GM11168 (cell line): ENCODE measurements around the gene THRA.

ENCODE experiments used
- in situ Hi-C: fragments of 300-500 bp; cut with MboI; formaldehyde crosslinking; loops from one replicate; pipeline ENCODE4 v1.12.0; 2022; ENCODE audit warnings: low sequenced_read_pairs; ENCODE audit not compliant: unreplicated experiment

The THRA gene

DNA sequence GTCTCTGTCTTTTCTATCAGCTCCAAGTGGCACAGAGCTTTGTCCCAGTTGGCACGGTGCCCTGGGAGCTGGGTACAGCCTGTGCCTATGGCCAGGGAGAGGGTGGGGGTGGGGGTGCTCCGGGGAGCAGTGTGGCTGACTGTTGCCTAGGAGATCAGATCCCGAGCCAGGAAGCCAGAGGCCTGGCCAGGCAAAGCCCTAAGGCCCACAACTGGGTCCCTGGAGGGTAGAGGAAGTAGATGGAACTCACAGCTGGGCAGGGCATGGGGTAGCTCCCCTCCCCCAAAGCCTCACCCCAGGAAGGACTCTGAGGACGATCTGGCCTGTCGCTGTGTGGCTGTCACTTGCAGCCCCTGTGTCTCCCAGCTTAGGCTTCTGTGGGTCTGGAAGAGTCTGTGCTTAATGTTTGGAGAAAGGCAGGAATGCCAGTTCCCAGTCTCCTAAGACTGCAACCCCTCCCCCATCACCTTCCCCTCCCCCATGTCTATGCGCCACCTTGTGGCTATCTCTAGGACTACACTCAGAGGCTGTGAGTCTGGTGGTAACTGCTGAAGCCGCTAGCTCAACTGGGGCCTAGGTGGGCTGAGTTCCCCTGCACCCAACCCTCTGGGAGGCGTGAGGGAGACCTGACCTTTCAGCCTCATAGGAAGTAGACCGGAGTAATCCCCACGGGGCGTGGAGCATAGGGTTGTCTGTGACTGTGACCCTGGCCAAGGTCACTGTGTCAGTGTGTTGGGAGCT is 12.6 kb downstream of the THRA start:
- in situ Hi-C loops = no loop called here

DNA sequence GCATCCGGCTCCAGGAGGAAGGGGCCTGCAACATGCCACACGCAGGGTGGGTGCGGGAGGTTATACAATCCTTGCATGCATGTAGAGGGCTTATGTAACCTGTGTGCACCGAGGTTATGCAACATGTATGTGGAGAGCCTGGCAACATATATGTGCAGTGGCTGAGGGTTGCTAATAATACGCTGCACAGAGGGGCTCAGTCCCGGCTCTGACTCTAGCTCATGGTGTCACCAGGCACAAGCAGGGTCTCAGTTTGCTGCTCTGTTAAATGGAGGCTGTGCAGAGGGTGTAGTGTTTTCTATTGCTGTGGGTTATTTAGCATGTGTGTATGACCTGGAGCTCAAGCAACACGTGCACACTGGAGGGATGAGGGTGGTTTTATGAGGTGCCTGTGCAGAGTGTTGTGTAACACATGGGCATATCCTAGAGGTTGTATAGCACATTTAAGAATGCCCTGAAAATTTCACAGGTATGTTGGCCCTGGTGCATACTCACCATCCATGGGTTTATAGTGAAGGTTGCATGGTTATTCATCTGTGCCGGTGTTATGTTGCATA is 13.3 kb downstream of the THRA start:
- in situ Hi-C loops = no loop called here

DNA sequence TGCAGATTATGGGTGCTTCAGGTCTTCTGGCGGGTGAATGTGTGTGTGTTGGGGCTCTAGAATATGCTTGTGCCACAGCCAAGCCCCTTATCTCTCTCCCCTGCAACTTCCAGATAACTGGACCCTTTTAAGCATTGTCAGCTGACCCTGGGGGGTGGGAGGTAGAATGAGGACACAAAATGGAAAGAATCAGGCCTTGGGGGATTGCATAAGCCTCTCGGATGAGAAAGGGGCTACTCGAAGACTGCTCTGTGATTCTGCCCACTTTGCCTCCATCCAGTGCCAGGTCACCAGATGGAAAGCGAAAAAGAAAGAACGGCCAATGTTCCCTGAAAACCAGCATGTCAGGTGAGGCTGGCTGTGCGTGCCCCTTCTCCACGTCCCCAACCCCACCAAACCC is 13.8 kb downstream of the THRA start:
- in situ Hi-C loops = no loop called here

DNA sequence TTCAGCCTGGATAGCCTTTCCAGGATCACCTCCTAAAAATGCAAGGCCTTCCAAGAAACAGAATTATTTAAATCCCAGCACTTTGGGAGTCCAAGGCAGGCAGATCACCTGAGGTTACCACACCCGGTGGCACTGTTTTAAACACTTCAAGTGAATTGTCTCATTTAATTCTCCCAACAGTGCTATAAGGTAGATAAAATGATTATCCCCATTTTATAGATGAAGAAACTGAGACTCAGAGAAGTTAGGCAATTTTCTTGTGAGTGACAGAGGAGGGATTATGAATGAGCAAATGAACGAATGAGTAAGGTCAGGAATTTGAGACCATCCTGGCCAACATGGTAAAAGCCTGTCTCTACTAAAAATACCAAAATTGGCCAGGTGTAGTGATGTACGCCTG is 16.8 kb downstream of the THRA start:
- in situ Hi-C loops = no loop called here

DNA sequence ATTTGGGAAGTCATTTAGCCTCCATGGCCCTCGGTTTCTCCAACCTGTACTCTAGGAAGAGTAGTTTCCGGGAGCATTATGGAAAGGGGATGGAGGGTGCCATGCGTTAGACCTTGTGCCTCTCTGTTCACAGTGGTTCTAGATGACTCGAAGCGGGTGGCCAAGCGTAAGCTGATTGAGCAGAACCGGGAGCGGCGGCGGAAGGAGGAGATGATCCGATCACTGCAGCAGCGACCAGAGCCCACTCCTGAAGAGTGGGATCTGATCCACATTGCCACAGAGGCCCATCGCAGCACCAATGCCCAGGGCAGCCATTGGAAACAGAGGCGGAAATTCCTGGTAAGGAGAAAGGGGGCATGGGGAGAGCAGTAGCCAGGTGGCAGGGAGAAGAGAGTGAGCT is 21.7 kb downstream of the THRA start:
- in situ Hi-C loops = no loop called here

DNA sequence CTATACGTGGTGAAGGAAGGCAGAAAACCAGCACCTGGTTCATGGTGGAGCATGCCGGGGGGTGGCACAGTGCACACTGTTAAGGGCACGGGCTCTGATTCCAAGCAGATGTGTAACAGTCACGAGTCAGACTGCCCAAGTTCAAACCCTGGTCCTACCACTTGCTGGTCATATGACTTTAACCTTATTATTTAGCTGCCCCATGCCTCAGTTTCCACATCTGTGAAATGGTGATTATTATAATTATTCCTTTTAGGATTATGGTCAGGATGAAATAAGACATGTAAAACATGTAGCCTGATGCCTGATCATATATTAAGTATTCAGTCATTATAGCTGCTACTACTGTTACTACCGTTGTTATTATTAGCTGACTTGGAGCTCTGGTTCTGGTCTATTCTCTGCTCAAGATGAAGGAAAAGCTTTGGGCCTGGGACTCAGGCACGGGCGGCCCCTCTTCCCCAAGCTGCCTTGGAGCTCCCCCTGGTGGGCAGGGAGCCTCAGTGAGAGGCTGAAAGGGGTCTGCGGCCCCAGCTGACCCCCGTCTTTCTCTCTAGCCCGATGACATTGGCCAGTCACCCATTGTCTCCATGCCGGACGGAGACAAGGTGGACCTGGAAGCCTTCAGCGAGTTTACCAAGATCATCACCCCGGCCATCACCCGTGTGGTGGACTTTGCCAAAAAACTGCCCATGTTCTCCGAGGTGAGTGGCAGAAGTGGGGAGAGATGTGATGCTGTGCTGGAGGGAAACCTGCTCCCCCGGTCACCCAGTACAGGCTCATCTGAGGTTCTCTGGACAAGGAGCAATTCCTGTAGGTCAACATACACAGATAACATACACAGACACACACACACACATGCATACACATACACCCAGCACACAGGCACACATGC is 23.6 kb downstream of the THRA start:
- in situ Hi-C loops = no loop called here

DNA sequence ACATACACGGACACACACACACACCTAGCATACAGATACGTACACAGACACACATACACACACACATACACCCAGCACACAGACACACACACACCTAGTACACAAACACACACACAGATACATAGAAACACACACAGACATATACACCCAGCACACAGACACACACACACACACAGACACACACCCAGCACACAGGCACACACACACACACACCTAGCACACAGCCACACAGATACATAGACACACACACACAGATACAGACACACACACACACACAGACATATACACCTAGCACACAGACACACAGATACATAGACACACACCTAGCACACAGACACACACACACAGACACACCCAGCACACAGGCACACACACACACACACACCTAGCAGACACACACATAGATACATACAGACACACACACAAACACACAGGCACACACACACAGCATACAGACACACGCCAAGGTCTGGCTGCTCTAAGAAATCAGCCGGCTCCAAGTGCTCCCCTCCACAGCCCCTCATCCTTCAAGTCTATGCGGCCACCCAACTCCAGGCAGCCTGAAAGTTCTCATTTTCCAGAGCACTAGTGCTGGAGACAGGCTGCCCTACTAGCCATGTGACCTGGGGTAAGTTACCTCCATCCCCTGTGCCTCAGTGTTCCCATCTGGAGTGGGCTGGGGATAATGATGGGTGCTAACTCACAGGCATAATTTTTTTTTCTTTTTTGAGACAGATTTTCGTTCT is 24.5 kb downstream of the THRA start:
- in situ Hi-C loops = no loop called here

DNA sequence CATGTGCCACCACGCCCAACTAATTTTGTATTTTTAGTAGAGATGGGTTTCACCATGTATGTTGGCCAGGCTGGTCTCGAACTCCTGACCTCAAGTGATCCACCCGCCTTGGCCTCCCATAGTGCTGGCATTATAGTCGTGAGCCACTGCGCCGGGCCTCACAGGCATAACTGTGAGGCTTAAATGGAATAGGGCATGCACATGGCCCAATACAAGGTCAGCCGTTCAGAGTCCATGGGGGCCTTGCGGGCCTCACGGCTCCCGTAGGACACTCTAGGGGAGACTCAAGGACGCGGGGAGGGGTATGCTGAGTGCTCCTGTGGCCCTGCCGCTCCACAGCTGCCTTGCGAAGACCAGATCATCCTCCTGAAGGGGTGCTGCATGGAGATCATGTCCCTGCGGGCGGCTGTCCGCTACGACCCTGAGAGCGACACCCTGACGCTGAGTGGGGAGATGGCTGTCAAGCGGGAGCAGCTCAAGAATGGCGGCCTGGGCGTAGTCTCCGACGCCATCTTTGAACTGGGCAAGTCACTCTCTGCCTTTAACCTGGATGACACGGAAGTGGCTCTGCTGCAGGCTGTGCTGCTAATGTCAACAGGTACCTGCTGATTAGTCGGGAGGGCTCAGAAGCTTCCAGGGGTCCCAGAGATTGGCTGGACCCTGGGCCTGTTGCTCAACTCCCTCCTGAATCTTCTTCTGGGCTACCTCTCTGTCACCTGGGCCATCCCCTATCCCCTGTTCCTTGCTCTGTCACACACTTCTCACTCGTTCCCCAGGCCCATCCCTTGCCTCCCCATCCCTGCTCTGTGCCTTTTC is 25.3 kb downstream of the THRA start:
- in situ Hi-C loops = no loop called here

DNA sequence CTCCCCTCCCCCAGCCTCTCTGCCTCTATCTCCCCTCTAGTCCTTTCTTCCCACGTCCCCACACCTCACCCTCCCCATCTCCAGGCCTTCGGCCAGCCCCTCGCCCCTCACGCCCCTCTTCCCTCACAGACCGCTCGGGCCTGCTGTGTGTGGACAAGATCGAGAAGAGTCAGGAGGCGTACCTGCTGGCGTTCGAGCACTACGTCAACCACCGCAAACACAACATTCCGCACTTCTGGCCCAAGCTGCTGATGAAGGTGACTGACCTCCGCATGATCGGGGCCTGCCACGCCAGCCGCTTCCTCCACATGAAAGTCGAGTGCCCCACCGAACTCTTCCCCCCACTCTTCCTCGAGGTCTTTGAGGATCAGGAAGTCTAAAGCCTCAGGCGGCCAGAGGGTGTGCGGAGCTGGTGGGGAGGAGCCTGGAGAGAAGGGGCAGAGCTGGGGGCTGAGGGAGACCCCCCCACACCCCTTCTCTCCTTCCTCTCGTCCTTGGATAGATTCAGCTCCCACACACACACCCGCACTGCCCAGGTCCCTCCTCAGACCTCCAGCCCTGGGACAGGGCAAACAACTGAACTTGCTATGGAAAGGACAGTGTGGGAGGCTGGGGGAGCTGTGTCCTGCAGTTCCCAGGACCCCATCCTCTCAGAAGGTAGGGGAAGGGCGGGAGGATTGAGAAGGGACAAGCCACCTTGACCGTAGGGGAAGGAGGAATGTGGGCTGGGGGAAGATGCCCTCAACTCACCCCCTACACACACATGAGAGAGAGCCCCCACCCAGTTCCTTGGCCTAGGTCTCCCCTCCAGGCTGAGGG is 26.5 kb downstream of the THRA start:
- in situ Hi-C loops = no loop called here

DNA sequence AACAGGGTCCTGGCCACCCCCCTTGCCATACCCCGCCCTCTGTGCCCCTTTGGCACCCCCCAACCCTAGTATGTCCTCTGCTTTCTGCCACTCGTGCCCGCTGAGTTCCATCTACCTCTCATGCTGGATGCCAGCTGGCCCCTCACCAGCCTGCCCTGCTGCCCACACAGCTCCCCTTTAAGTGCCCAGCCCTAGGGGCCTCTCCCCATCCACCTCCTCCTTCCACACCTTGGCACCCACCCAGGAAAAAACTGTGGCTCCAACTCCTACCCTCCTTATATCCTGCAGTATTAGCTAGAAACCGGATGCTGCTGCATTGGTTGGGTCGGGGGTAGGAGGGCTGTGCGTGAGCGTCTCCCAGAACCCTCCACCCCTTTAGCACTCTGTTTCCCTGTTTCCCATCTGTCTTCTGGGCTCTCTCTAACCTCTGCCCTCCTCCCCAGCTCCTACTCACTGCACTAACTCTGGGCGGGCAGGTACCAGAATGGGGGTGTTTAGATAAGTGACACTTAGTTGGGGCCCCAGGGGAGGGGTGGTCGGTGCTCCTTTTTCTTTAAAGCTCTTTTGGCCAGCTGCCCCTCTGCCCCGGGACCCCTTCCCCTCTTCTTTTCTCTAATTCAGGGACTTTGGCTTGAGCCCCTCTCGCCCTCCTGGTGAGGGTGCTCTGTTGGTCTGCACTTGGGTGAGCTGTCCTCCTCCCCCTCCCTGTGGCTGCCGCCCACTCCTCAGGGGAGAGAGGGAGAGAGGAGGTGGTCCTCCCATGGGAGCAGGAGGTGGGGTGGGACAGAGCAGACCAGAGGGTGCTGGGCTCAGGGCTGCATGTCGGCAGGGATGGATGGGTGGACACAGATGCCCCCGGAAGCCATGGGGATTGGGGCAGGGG is 27.7 kb downstream of the THRA start:
- in situ Hi-C loops = no loop called here

DNA sequence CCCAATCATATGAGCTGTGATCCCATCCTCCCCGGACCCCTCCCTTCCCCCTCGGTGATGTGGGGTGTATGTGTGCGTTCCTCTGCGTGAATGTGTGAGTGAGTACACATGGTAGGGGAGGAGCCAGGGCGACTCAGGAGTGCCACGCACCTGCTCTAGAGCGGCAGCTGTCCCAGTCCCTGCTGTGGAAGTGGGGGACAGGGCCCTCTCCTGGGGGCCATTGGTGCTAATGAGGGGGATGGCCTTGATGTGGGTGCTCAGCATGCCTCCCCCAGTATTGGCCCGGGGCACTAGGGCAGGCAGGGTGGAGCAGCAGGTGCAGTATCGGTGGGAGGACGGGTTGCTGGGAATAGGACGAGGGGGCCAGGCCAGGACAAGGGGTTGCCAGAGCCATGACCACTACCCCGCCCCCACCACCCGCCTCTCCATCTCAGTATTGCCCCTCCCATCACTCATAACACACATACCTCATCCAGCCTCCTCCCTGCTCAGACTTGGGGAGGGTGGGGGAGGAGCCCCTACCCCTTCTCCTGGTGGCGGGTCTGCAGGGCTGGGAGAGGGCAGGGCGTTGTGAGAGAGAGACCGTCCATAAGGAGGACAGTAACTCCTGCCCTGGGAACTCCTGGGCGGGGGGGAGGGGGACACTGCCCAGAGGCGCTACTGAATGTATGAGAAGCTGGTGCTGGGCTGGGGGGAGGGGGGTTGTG is 29.1 kb downstream of the THRA start:
- in situ Hi-C loops = no loop called here

DNA sequence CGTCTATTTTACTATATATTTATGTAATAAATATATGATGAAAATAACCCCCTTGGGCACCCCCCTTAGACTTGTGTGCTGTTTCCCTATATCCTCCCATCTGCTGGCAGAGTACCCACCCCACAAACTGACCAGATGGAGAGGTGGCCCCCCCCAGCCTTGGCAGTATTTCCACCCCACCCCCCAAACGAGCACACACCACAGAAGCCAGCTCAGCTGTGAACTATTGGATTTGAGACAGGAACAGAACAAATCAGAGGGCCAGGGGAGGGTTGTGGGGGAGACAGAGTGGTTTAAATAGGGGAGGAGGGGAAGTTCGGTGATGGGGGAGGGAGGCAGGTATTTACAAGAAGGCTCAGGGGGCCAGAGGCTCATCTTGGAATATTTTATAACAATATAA is 29.8 kb downstream of the THRA start:
- in situ Hi-C loops = no loop called here

DNA sequence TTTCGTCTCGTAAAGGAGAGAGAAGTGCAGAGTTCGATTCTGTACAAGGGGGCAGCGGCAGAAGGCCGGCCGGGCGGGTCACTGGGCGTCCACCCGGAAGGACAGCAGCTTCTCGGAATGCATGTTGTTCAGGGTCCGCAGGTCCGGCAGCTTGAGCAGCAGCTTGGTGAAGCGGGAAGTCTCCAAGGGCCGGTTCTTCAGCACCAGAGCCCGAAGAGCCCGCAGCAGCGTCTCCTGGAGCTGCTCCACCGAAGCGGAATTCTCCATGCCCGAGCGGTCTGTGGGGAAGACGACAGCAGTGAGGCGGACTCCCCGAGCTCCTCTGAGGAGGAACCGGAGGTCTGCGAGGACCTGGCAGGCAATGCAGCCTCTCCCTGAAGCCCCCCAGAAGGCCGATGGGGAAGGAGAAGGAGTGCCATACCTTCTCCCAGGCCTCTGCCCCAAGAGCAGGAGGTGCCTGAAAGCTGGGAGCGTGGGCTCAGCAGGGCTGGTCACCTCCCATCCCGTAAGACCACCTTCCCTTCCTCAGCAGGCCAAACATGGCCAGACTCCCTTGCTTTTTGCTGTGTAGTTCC is 30.3 kb downstream of the THRA start:
- in situ Hi-C loops = no loop called here

DNA sequence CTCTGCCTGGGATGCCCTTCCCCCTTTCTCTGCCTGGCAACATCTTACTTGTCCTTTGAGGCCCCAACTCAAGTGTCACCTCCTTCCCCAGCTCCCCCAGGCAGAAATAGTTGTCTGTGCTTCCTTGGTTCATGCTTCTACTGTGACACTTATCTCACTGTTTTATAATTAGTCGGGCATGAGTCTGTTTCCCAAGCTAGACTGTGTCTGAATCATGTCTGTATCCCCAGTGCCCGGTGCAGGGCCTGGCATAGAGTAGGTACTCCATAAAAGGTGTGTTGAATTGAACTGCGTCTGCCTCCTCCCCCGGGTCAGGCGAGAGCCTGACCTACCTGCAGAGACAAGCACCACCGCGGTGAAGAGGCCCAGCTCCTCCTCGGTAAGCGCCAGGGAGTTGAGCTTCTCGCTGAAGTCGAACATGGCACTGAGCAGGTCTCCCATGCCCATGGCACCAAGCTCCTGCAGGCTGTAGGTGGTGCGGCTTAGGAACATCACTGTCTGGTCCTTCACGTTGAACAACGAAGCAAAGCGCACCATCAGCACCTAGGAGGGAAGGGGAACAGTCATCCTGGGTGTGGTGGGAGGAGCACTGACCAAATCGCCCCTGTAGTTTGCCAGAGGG is 30.9 kb downstream of the THRA start:
- in situ Hi-C loops = no loop called here

DNA sequence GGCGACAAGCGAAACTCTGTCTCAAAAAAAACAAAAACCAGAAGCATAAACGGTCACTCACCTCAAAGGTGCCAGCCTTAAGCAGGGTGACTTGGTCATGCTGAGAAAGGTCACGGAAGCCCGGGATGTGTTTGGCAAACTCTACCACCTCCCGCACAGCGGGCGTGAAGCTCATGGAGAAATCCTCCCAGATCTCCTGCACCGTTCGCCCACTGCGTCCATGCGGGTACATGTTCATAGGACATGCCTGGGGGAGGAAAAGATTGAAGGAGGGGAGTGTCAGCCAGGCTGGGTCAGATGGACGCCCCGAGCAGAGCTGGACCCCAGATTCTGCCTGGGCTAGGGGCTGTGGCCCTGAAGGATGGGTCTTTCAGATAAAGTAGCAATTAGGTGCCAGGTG is 32.1 kb downstream of the THRA start:
- in situ Hi-C loops = no loop called here

DNA sequence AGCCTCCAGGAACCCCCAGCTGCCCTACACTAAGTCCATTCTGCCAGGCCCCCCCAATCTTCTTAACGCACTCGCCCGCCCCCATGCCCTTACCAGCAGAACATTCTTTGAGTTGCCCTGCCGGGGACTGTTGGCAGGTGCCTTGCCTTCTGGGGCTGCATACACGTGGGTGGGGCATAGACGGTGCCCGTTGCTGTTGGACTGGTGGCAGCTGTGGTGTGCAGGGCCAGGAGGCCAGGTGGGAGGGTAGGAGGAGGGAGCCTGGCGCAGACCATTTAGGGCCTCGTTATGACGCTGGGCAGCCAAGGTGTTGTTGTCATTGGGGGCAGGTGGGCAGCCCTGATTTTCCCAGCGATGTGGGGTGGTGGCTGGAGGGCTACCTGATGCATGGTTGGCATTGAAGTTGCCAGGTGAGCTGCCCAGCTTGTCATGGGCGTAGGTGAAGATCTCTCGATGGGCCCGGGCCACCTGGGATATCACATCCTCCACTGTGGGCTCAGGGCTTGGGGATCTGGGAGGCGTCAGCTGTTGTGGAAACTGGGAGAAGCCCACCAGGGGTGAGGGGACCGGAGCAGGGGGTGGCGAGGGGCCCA is 32.7 kb downstream of the THRA start:
- in situ Hi-C loops = no loop called here
